Uterus (tissue), 2 donors: ENCODE data around the gene TMEM255B.

Experiments
- POLR2A ChIP-seq, 2 donors: fragments of 450-650 bp; IDR thresholded peaks; one replicate each; pipeline ENCODE4 v1.6.1; 2016; ENCODE audit warnings: antibody characterized with exemption in 2 of 2, mild to moderate bottlenecking in 1 of 2, moderate library complexity in 1 of 2
- TF ChIP-seq, protein P1 (sequence below), 4 experiments: fragments of 200-600 bp in 2 of 4; fragments of 450-650 bp in 2 of 4; sonication (generic) in 2 of 4; IDR thresholded peaks; one replicate each; pipeline ENCODE4 v1.5.1; 2016 to 2019; ENCODE audit warnings: antibody characterized with exemption in 4 of 4, mild to moderate bottlenecking in 2 of 4, moderate library complexity in 1 of 4

DNA sequence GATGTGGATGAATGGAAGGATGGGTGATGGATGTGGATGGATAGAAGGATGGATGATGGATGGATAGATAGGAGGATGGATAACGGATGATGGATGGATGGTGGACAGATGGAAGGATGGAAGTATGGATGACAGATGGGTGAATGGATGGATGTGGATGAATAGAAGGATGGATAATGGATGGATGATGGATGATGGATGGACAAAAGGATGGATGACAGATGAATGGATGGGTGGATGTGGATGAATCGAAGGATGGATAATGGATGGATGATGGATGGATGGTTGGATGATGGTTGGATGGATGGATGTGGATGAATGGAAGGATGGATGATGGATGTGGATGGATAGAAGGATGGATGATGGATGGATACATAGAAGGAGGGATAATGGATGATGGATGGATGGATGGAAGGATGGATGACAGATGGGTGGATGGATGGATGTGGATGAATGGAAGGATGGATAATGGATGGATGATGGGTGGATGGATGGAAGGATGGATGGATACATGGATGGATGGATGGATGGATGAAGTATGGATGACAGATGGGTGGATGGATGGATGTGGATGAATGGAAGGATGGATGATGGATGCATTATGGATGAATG, 39.3 kb downstream of the TMEM255B start:
- TF ChIP-seq, protein P1, sequence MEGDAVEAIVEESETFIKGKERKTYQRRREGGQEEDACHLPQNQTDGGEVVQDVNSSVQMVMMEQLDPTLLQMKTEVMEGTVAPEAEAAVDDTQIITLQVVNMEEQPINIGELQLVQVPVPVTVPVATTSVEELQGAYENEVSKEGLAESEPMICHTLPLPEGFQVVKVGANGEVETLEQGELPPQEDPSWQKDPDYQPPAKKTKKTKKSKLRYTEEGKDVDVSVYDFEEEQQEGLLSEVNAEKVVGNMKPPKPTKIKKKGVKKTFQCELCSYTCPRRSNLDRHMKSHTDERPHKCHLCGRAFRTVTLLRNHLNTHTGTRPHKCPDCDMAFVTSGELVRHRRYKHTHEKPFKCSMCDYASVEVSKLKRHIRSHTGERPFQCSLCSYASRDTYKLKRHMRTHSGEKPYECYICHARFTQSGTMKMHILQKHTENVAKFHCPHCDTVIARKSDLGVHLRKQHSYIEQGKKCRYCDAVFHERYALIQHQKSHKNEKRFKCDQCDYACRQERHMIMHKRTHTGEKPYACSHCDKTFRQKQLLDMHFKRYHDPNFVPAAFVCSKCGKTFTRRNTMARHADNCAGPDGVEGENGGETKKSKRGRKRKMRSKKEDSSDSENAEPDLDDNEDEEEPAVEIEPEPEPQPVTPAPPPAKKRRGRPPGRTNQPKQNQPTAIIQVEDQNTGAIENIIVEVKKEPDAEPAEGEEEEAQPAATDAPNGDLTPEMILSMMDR (IDR thresholded peaks at IDR 0.05) = no peak
- no peak for TF ChIP-seq POLR2A (IDR thresholded peaks at IDR 0.05)
